HepG2 (cell line): Measurements from ENCODE around the gene PAX4. TPM values are rescaled to one million over a fixed set of nuclear protein-coding genes. Genes with fewer than 3 reads are reported as not detected.
A peak's percentile ranks its signal among the peaks of the same experiment; 100 is the strongest.

ENCODE experiments used
- AGO2 ChIP-seq: fragments of 200-400 bp; formaldehyde crosslinking; optimal IDR thresholded peaks from 2 replicates; pipeline ENCODE3; 2017; ENCODE audit warnings: mild to moderate bottlenecking, low read depth, low read length, moderate library complexity
- GATA4 ChIP-seq: sonication (generic); IDR thresholded peaks from 2 replicates; pipeline ENCODE4 v1.6.1; 2016; ENCODE audit warnings: antibody characterized with exemption, low read depth, borderline replicate concordance
- HHEX ChIP-seq: IDR thresholded peaks from 2 replicates; pipeline ENCODE4 v1.6.1; 2016; ENCODE audit warnings: control low read depth
- KMT2A ChIP-seq: sonication (generic); formaldehyde crosslinking; IDR thresholded peaks from 2 replicates; pipeline ENCODE4 v1.4.0; 2020; ENCODE audit warnings: missing genetic modification reagents
- SNAPC4 ChIP-seq: sonication (generic); formaldehyde crosslinking; IDR thresholded peaks from 2 replicates; pipeline ENCODE4 v1.4.0; 2020; ENCODE audit warnings: mild to moderate bottlenecking, missing genetic modification reagents
- TCF7L2 ChIP-seq: IDR thresholded peaks from 2 replicates; pipeline ENCODE4 v1.6.1; 2011; ENCODE audit warnings: mild to moderate bottlenecking, low read depth, low read length, moderate library complexity
- ZNF160 ChIP-seq: sonication (generic); formaldehyde crosslinking; IDR thresholded peaks from 2 replicates; pipeline ENCODE4 v1.8.0; 2022; ENCODE audit warnings: mild to moderate bottlenecking, inconsistent platforms, missing genetic modification reagents
- ZNF282 ChIP-seq: fragments of 450-650 bp; IDR thresholded peaks from 2 replicates; pipeline ENCODE4 v1.6.1; 2018; ENCODE audit not compliant: partially characterized antibody
- ZNF773 ChIP-seq: sonication (generic); formaldehyde crosslinking; IDR thresholded peaks from 2 replicates; pipeline ENCODE4 v1.4.0; 2020; ENCODE audit warnings: missing genetic modification reagents, borderline replicate concordance
- ZSCAN5A ChIP-seq: sonication (generic); formaldehyde crosslinking; IDR thresholded peaks from 2 replicates; pipeline ENCODE4 v1.8.0; 2022; ENCODE audit warnings: mild to moderate bottlenecking, missing genetic modification reagents, borderline replicate concordance
- polyA plus RNA-seq, 8 experiments: library from polyadenylated mRNA; depleted of rRNA in 3 of 8; stranded (reverse) in 7 of 8; unstranded in 1 of 8; fragments of >200 nt; fragmentation: Illumina TruSeq in 4 of 8; extraction: Trizol in 4 of 8; gene quantifications; 2 replicates each; pipeline versions ENCODE4 v1.2.1 to v1.2.3, GENCODE V29; 2011 to 2016; ENCODE audit warnings: low read depth in 4 of 8, missing spikeins in 1 of 8, mixed read lengths in 1 of 8; ENCODE audit not compliant: insufficient read depth in 1 of 8
- total RNA-seq, 5 experiments: library from RNA; depleted of rRNA; stranded (reverse); fragments of >200 nt; fragmentation: Illumina TruSeq; extraction: Trizol; gene quantifications; 2 replicates each; pipeline ENCODE4 v1.2.3, GENCODE V29; 2016; ENCODE audit warnings: low read depth in 1 of 5
- TF ChIP-seq, protein P1 (sequence below): sonication (generic); formaldehyde crosslinking; IDR thresholded peaks from 2 replicates; pipeline ENCODE4 v1.4.0; 2020; ENCODE audit warnings: mild to moderate bottlenecking, missing genetic modification reagents
- TF ChIP-seq, protein P2 (sequence below): sonication (generic); formaldehyde crosslinking; IDR thresholded peaks from 2 replicates; pipeline ENCODE4 v1.4.0; 2020; ENCODE audit warnings: mild to moderate bottlenecking, missing genetic modification reagents

PAX4 gene
- total and polyA plus RNA-seq, 2 of the 13 experiments (the other 11 are each of a cell fraction or from before 2014, with no cell fraction given): not detected

DNA sequence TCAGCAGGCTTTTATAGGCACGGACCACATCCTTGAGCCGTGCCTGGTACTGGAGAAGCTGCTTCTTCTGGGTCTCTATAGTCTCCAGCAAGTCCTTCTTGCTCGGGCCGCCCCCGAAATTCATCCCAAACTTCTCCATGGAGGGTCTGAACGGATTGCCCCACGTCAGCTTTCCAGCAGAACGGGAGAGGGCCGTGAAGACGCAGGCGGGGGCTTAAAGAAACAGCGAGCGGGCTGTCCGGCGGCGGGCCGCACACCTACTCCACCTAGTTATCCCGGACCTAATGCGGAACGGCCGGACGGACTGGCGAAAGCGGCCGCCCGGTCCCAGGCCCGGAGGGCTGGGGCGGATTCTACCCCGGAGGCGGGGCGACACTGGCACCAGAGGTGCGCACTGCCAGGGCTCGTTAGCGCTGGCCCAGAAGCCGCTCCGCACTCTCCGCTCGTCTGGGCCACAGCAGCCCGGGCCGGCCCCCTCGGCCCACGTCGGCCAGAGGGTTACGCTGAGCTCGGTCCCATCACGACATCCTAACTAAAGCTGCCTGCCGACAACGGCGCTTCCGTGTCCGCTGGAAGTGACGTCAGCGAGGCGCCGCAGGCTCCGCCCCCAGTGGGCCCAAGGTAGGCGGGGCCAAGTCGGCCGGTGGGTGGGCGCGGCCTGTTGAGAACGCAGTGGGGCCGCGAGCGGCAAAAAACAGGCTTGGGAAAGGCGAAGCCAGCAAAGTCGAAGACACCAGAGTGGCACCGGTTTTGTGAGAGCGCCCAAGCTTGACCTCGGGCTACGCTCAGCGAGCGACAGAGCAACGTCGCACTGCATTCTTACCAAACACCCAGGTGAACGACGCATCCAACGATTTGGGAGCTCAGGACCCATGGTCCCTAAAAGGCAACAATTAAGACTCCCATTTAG lies 32.6 kb downstream of the PAX4 start, which contains the start of gene GCC1 (continued):
- TF ChIP-seq SNAPC4 (CRISPR knock-in tag) (peak; percentile 72; the same call in 1 of the 2 replicates), HHEX (no peak), ZSCAN5A (CRISPR knock-in tag) (no peak), TCF7L2 (no peak), ZNF160 (CRISPR knock-in tag) (peak; percentile 65; the same call in 1 of the 2 replicates), AGO2 (peak; percentile 76), KMT2A (CRISPR knock-in tag) (peak; percentile 77), GATA4 (no peak), ZNF282 (no peak), ZNF773 (CRISPR knock-in tag) (no peak)
- TF ChIP-seq, protein P1, sequence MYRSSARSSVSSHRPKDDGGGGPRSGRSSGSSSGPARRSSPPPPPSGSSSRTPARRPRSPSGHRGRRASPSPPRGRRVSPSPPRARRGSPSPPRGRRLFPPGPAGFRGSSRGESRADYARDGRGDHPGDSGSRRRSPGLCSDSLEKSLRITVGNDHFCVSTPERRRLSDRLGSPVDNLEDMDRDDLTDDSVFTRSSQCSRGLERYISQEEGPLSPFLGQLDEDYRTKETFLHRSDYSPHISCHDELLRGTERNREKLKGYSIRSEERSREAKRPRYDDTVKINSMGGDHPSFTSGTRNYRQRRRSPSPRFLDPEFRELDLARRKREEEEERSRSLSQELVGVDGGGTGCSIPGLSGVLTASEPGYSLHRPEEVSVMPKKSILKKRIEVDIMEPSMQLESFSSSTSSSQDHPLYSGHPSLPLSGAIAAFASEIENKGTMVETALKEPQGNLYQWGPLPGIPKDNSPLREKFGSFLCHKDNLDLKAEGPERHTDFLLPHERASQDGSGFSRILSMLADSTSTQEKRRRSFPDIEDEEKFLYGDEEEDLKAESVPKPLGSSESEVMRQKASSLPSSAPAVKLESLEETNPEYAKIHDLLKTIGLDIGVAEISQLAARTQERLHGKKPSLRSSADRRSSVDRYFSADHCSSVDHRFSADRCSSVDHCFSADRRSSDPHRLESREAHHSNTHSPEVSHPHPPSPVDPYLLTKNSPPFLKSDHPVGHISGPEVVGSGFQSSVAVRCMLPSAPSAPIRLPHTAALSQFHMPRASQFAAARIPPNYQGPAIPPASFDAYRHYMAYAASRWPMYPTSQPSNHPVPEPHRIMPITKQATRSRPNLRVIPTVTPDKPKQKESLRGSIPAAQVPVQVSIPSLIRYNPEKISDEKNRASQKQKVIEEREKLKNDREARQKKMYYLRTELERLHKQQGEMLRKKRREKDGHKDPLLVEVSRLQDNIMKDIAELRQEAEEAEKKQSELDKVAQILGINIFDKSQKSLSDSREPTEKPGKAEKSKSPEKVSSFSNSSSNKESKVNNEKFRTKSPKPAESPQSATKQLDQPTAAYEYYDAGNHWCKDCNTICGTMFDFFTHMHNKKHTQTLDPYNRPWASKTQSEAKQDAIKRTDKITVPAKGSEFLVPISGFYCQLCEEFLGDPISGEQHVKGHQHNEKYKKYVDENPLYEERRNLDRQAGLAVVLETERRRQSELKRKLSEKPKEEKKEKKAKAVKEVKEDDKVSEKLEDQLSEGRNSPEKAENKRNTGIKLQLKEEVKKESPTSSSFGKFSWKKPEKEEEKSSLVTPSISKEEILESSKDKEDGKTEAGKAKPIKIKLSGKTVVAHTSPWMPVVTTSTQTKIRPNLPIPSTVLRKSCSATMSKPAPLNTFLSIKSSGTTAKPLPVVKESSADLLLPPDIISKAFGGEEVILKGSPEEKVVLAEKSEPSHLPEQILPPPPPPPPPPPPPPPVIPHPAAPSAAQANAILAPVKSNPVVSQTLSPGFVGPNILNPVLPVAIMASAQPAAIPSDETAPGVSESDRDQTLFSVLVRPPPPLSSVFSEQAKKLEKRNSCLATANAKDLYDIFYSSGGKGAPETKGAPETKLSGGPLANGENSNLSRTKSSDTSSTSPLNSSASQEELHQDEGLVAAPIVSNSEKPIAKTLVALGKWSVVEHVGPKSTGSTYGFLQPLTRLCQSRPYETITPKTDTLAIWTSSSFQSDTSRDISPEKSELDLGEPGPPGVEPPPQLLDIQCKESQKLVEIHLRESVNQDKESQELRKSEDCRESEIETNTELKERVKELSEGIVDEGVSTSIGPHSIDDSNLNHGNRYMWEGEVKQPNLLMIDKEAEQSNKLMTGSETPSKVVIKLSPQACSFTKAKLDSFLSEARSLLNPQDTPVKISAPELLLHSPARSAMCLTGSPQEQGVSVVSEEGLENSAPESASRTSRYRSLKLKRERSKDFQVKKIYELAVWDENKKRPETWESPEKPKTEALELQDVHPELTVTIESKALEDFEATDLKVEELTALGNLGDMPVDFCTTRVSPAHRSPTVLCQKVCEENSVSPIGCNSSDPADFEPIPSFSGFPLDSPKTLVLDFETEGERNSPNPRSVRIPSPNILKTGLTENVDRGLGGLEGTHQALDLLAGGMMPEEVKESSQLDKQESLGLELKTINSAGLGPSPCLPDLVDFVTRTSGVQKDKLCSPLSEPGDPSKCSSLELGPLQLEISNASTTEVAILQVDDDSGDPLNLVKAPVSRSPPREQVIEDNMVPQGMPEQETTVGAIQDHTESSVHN: no peak
- TF ChIP-seq, protein P2, sequence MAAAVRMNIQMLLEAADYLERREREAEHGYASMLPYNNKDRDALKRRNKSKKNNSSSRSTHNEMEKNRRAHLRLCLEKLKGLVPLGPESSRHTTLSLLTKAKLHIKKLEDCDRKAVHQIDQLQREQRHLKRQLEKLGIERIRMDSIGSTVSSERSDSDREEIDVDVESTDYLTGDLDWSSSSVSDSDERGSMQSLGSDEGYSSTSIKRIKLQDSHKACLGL (CRISPR knock-in tag): peak; percentile 82
